HG02943 (cell line): Measurements from ENCODE around the gene ELF3.
"Not testable (repeated sequence)": the region's sequence is repeated elsewhere in the genome, so short reads cannot be mapped to it uniquely, and the experiment has no call there.

Experiments used
- ATAC-seq: cut with Tn5 transposase; IDR thresholded peaks from one replicate; pipeline ENCODE4 v1.9.1; 2021; ENCODE audit warnings: mild to moderate bottlenecking, low read depth, moderate library complexity; ENCODE audit not compliant: unreplicated experiment

ELF3 gene

GRCh38 chr1:202063093-202063492, 52.7 kb downstream of the ELF3 start:
- no peak for ATAC-seq

GRCh38 chr1:202064889-202065312, 54.5 kb downstream of the ELF3 start:
- not testable (repeated sequence) for ATAC-seq
